GM19438 (cell line): ENCODE results near the gene SPG21.

ENCODE experiments used
- ATAC-seq: cut with Tn5 transposase; IDR thresholded peaks from one replicate; pipeline ENCODE4 v1.9.1; 2021; ENCODE audit warnings: low read depth; ENCODE audit not compliant: unreplicated experiment

The SPG21 gene

GRCh38 chr15:64993290-64993689, 3.6 kb upstream of the SPG21 start:
- ATAC-seq: no peak

DNA sequence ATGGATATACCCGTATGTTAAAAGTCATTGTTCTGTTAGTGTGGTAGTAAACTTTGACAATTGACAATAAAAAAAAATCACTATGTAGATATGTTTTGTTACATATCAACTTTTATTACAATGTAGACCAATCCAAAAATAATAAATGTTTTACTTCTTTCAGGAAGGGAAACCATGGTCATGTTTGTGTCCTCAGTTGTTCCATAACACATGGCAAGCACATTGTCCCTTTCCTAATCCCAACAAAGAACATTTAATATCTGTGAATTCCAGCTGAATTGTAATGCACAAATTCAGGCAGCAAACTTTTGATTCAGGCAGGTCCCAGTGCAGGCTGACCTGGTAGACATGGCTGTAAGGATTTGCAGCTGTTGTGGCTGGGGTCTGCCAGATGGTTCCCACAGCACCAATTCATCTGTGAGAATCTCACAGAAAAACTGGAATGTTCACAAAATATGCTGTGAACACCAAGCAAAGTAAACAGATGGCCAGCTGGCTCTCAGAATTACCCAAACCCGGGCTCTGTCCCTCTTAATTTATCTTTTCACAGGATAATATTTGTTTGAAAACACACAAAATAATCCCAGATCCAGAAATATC, 1.9 kb upstream of the SPG21 start:
- ATAC-seq: no peak

GRCh38 chr15:64990168-64990470, 405 bp upstream of the SPG21 start:
- no peak for ATAC-seq

DNA sequence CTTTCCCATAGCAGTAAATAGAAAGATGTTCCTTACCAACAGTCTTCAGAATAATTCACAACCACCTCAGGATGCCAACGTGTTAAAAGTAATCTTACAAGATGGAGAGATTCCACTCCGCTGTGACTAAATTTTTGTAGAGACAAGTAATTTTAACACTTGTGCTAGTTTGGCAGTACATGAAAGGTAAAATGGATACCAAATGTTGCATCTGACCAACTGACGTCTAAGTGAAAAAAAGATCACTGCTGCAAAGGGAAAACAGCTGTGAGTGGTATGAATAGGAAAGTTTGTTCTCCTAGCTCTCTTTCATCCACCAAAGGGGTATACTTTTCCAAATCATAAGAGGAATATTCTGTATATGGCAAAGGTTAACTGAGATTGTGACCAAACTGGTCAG, 2.6 kb downstream of the SPG21 start:
- no peak for ATAC-seq

DNA sequence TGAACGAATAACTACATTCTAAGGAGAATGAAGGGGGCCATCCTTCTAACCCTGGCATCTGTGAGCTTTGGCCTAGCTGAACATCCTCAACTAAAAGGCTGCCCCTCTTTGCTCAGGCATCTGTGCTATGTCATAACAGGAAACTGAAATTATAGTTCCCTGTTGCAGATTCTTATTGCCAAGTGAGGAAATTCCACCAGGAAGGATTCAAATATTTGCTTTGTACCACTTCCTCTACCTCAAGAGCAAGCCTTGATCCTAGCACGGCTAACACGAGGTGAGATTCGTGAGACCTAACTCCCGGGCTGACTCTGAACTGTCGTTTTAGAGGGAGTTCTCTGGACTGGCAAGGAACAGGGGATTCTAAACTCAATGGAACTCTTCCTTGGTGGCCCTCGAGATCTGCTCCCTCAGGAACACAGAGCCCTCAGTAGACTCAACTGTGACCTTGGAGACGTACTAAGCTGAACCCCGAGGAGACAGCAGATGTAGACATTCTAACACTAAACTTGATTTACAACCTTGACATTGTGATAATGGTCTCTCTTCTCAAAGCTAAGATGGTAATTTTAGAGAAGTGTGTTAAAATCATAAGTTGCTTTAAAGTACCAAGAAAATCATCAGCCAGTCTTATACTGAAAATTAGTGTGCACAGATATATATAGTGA, 4.2 kb downstream of the SPG21 start:
- ATAC-seq: no peak

DNA sequence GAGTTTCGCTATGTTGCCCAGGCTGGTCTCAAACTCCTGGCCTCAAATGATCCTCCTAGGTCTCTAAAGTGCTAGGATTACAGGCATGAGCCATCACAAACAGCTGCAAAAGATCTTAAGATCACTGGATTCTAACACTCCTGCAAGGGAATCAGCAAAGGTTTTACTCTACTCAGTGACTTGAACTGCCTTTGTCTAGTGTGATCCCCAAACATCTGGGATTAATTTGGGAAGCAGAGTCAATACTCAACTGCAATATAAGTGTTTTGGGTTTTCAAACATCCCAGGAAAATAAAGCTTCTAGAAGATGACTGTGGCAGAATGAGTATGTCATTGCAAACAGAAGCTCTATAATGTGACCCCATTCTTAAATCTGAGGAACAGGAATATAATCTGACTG, 7.2 kb downstream of the SPG21 start:
- no peak for ATAC-seq

GRCh38 chr15:64981812-64982431, 7.8 kb downstream of the SPG21 start:
- ATAC-seq: no peak

DNA sequence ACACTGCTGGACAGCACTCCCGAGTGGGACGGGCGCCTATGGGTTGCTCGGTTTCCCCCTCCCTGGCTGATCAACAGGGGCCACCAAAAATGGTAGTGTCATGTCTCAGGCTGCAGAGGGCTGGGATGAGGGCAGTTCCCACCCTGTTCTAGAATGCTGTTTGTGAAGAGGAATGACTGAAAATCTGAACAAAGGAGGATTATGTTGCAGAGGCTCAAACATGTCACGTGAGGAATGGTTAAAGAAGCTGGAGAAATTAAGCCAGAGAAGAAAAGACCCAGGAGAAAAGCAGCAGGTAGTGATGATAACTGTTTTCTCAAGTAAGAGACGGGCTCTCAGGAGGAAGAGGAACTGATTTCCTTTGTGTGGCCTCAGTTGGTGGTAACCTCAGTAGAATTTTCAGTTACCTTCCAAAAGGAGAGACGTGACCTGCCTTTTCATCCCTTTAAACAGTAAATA, 10.4 kb downstream of the SPG21 start:
- ATAC-seq: no peak

DNA sequence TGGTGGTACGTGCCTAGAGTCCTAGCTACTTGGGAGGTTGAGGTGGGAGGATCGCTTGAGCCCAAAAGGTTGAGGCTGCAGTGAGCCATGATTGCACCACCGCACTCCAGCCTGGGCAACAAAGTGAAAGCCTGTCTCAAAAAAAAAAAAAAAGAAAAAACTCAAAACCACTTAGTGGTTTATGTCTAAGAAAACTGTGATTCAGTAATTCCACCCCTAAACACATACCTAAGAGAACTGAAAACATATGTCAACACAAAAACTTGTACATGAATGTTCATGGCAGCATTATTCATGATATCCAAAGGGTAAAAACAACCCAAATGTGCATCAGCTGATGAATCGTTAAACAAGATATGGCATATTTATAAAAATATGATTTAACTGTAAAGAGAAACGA, 14.3 kb downstream of the SPG21 start:
- ATAC-seq: no peak

DNA sequence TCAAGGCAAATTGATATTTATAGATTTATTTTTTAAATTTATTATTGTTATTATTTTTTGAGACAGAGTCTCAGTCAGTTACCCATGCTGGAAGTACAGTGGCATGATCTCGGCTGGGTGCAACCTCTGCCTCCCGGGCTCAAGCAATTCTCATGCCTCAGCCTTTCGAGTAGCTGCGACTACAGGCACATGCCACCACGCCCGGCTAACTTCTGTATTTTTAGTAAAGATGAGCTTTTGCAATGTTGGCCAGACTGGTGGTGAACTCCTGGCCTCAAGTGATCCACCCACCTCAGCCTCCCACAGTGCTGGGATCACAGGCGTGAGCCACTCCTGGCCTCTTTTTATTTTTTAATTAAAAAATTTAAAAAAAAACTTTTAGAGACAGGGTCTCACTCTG, 19.0 kb downstream of the SPG21 start:
- no peak for ATAC-seq

DNA sequence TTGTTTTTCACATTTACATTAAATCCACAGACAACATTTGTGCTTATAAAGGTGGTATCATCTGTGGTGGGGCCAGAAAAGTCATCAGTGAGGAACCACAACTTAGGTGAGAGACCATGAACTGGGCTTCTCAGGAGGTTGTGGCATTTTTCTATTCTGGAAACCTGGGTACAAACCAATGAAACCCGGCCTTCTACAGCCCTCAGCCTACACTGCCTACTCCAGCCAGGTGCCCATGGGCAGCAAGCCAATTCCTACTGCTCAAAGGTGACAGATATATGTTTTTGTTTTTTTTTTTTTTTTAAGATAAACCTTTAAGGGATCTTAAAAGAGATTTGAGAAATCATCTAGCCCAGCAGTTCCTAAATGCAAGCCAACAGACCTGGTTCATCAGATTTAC, 20.3 kb downstream of the SPG21 start:
- no peak for ATAC-seq

DNA sequence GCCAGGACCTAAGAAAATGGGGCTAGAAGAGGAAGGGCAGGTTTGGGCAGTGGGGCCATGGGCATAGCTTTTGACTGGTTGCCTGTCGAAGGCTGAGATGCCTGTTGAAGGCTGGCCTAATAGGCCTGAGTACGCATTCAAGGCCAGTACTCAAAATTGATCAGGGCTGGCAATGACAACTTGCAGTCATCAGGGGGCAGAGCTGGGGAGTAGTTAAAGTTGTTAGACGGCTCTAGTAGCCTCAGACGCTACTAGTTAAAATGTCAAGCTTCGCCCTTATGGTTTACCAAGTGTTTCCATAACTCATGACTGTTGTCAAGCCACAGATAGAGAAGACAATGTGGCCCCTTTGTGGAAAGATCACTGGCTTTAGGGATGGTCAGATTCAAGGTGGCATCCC, 28.7 kb downstream of the SPG21 start:
- no peak for ATAC-seq

- ATAC-seq: no peak
Measured at GRCh38 chr15:64960153-64960552, 29.6 kb downstream of the SPG21 start.

DNA sequence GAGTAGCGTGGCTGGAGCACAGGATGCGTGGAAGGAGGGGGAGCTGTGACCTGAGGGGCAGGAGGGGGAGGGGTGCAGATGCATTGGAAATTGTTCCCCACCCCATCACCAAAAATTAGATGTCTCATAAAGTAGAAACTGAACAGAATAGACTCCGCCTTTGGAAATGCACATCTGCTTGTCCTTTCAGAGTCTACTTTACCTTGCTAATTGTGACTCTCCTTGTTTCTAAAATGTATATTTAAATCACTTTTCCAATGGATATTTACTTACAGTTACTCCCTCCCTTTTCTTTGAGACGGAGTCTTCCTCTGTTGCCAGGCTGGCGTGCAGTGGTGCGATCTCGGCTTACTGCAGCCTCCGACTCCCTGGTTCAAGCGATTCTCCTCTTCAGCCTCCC, 30.6 kb downstream of the SPG21 start:
- no peak for ATAC-seq

DNA sequence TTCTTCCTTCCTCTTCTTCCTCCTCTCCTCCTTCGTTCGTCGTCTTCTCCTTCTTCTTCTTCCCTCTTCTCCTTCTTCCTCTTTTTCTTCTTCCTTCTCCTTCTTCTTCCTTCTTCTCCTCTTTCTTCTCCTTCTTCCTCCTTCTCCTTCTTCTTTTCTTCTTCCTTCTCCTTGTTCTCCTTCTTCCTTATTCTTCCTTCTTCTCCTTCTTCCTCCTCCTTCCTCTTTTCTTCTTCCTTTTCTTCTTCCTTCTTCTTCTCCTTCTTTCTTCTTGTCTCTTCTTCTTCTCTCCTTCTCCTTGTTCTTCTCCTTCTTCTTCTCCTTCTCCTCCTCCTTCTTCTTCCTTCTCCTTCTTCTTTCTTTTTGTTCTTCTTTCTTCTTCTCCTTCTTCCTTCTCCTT, 35.3 kb downstream of the SPG21 start:
- no peak for ATAC-seq

- no peak for ATAC-seq
Measured at GRCh38 chr15:64951777-64952418, 37.8 kb downstream of the SPG21 start.

DNA sequence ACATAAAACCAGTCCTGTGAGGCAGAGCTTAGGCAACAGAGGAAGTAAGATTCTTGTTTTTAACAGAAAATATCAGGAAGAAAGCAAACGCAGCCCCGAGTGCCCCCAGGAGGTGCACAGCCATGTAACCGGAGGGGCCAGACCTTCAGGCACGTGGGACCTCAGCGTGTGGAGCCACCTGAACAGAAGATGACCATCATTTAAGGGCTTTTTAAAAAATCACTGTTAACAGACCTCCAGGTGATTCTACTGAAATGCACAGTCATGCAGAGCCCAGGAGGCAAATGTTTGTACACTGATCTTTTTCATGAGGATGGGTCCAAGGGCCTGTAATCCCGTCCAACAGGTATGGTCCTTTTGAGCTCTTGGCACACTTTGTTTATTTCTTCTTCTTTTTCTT, 38.8 kb downstream of the SPG21 start:
- ATAC-seq: no peak

GRCh38 chr15:64949383-64950186, 40.1 kb downstream of the SPG21 start:
- no peak for ATAC-seq

DNA sequence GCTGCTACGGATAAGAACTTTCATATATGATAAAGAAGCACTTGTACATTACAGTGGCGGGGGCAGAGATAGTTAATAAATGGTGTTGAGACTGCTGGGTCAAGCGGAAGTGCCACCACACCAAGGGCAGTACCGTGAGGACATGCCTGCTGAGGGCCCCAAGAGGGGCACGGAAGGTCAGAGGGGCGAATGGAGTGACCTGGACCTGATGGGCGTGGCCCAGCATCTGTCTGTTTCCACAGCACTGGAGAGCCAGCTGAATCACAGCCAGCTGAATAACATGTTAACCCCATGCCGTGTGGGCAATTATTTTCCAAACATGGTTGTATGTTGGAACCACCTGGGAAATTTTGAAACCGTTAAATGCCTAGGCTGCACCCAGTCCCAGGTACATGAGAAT, 40.8 kb downstream of the SPG21 start:
- no peak for ATAC-seq

DNA sequence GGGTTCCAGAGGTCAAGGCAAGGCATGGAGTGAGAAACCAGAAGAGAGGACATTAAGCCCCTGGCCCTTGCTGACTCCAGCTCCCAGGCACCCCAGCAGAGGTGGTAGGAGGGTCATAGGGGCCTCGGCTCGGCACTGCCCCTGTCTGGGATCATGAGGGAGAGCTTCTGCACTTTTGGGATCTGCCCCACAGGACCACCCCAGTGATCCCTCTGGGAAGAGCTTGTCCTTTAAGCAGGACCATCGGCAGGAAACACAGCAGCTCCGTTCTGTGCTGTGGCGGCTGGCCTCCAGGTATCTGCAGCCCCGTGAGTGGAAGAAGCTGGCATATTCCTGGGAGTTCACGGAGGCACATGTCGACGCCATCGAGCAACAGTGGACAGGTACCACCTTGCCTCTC, 42.5 kb downstream of the SPG21 start:
- ATAC-seq: no peak

GRCh38 chr15:64944961-64945360, 44.8 kb downstream of the SPG21 start:
- no peak for ATAC-seq
